DOHH2 (cell line): ENCODE measurements around the gene KIF13A.

ENCODE experiments used
- H3F3A ChIP-seq: fragments of 200-600 bp; sonication (generic), shearing (Covaris generic); 2 replicates; pipeline ENCODE4 v1.6.0; 2016; ENCODE audit warnings: antibody characterized with exemption, mild to moderate bottlenecking; ENCODE audit not compliant: control insufficient read depth, insufficient read depth
- H3K27ac ChIP-seq: fragments of 200-600 bp; sonication (generic); 2 replicates; pipeline ENCODE4 v1.5.1; 2014; ENCODE audit warnings: low read depth, mild to moderate bottlenecking, low read length, moderate library complexity
- H3K27me3 ChIP-seq: fragments of 200-600 bp; sonication (generic); 2 replicates; pipeline ENCODE4 v1.6.1; 2014; ENCODE audit warnings: mild to moderate bottlenecking, low read length, mixed read lengths; ENCODE audit not compliant: control insufficient read depth
- H3K36me3 ChIP-seq: fragments of 200-600 bp; sonication (generic); 2 replicates; pipeline ENCODE4 v1.6.1; 2014; ENCODE audit warnings: mild to moderate bottlenecking, low read length, moderate library complexity, mixed read lengths; ENCODE audit not compliant: control insufficient read depth
- H3K4me1 ChIP-seq: fragments of 200-600 bp; sonication (generic); 2 replicates; pipeline ENCODE4 v1.6.1; 2014; ENCODE audit warnings: mild to moderate bottlenecking, low read length, mixed read lengths; ENCODE audit not compliant: control insufficient read depth
- H3K4me2 ChIP-seq: fragments of 200-600 bp; sonication (generic); 2 replicates; pipeline ENCODE4 v1.6.0; 2014; ENCODE audit warnings: mild to moderate bottlenecking, low read length, moderate library complexity
- H3K4me3 ChIP-seq: fragments of 200-600 bp; sonication (generic); 2 replicates; pipeline ENCODE4 v1.5.1; 2014; ENCODE audit warnings: mild to moderate bottlenecking, low read length, mixed read lengths
- H3K79me2 ChIP-seq: fragments of 200-600 bp; sonication (generic); 2 replicates; pipeline ENCODE4 v1.6.1; 2014; ENCODE audit warnings: mild to moderate bottlenecking, low read length, mixed read lengths; ENCODE audit not compliant: control insufficient read depth
- H3K9me2 ChIP-seq: fragments of 200-600 bp; sonication (generic); replicated peaks from 2 replicates; pipeline ENCODE4 v1.6.1; 2014; ENCODE audit warnings: mild to moderate bottlenecking, low read length, mixed read lengths; ENCODE audit not compliant: control insufficient read depth
- H3K9me3 ChIP-seq: fragments of 200-600 bp; sonication (generic); 2 replicates; pipeline ENCODE4 v1.6.1; 2014; ENCODE audit warnings: antibody characterized with exemption, low read length, mixed read lengths; ENCODE audit not compliant: control insufficient read depth, insufficient read depth
- H4K20me1 ChIP-seq: fragments of 200-600 bp; sonication (generic); 2 replicates; pipeline ENCODE4 v1.6.0; 2014; ENCODE audit warnings: low read depth, mild to moderate bottlenecking, antibody characterized with exemption, low read length, moderate library complexity; ENCODE audit not compliant: control insufficient read depth, insufficient read depth
- CTCF ChIP-seq: fragments of 200-600 bp; sonication (generic); IDR thresholded peaks from one replicate; pipeline ENCODE4 v1.5.1; 2014; ENCODE audit warnings: antibody characterized with exemption, mild to moderate bottlenecking, low read depth, low read length; ENCODE audit not compliant: poor library complexity, severe bottlenecking
- EZH2phosphoT487 ChIP-seq: fragments of 200-600 bp; sonication (generic); IDR thresholded peaks from 2 replicates; pipeline ENCODE4 v1.6.1; 2017; ENCODE audit warnings: borderline replicate concordance, mild to moderate bottlenecking, antibody characterized with exemption, low read length, moderate library complexity, mixed read lengths

Gene KIF13A

GRCh38 chr6:18028332-18028731 is 40.9 kb upstream of the KIF13A start:
- H3K27me3 ChIP-seq = no peaks in the 10 kb centered on the region
- H3K79me2 ChIP-seq = no peaks in the 10 kb centered on the region
- no peak overlapping the region for H3K27ac ChIP-seq
- no peaks in the 10 kb centered on the region for H3K9me2 ChIP-seq
- no peaks in the 10 kb centered on the region for H3K9me3 ChIP-seq
- H3K4me2 ChIP-seq = no peak overlapping the region
- no peaks in the 10 kb centered on the region for H4K20me1 ChIP-seq
- H3K4me1 ChIP-seq = no peaks in the 10 kb centered on the region
- TF ChIP-seq EZH2phosphoT487 (no peak), CTCF (no peak)
- no peaks in the 10 kb centered on the region for H3K36me3 ChIP-seq
- H3F3A ChIP-seq = no peaks in the 10 kb centered on the region
- no peak overlapping the region for H3K4me3 ChIP-seq

- Histone ChIP-seq H3K9me2 (no peaks in the 10 kb centered on the region), H3K36me3 (no peaks in the 10 kb centered on the region), H3K79me2 (no peaks in the 10 kb centered on the region), H3K27me3 (no peaks in the 10 kb centered on the region), H4K20me1 (no peaks in the 10 kb centered on the region), H3K27ac (no peak overlapping the region), H3F3A (no peaks in the 10 kb centered on the region), H3K4me2 (no peak overlapping the region), H3K9me3 (no peaks in the 10 kb centered on the region), H3K4me1 (no peaks in the 10 kb centered on the region), H3K4me3 (no peak overlapping the region)
- TF ChIP-seq EZH2phosphoT487 (no peak), CTCF (no peak)
These were observed 38.2 kb upstream of the KIF13A start for GRCh38 chr6:18025596-18025995.

GRCh38 chr6:18024876-18025275 is 37.4 kb upstream of the KIF13A start:
- Histone ChIP-seq H3K36me3 (no peaks in the 10 kb centered on the region), H3K79me2 (no peaks in the 10 kb centered on the region), H3F3A (no peaks in the 10 kb centered on the region), H3K4me1 (no peaks in the 10 kb centered on the region), H3K27me3 (no peaks in the 10 kb centered on the region), H3K4me2 (no peak overlapping the region), H4K20me1 (no peaks in the 10 kb centered on the region), H3K9me2 (no peaks in the 10 kb centered on the region), H3K4me3 (no peak overlapping the region), H3K9me3 (no peaks in the 10 kb centered on the region; the same call in 1 of the 2 replicates), H3K27ac (no peak overlapping the region)
- TF ChIP-seq CTCF (no peak), EZH2phosphoT487 (no peak)

- no peak overlapping the region for H3K4me3 ChIP-seq
- H3K4me2 ChIP-seq = no peak overlapping the region
- no peaks in the 10 kb centered on the region for H3F3A ChIP-seq
- no peaks in the 10 kb centered on the region for H4K20me1 ChIP-seq
- H3K4me1 ChIP-seq = no peaks in the 10 kb centered on the region
- H3K9me3 ChIP-seq = no peaks in the 10 kb centered on the region; the same call in 1 of the 2 replicates
- H3K9me2 ChIP-seq = no peaks in the 10 kb centered on the region
- H3K27me3 ChIP-seq = no peaks in the 10 kb centered on the region
- no peak overlapping the region for H3K27ac ChIP-seq
- H3K79me2 ChIP-seq = no peaks in the 10 kb centered on the region
- H3K36me3 ChIP-seq = no peaks in the 10 kb centered on the region
- TF ChIP-seq EZH2phosphoT487 = no peak
- no peak for TF ChIP-seq CTCF
These were observed 36.5 kb upstream of the KIF13A start for GRCh38 chr6:18023891-18024290.
